Measurements from ENCODE around the gene SACM1L.

GRCh38 chr3:45794660-45795059, 105.5 kb downstream of the SACM1L start:
- no peak for TF ChIP-seq CTCF (IDR thresholded peaks at IDR 0.05; ENCODE audit: poor library complexity)
- TF ChIP-seq EZH2 (IDR thresholded peaks at IDR 0.05; ENCODE audit: borderline replicate concordance) = no peak
